Measurements from ENCODE around the gene SNAPC4. TPM values are rescaled to one million over a fixed set of nuclear protein-coding genes. Genes with fewer than 3 reads are reported as not detected.

Gene SNAPC4
- total RNA-seq, 4 donors from 2014 or later = 6.0 to 14.5 (median 10.1) TPM

GRCh38 chr9:136367296-136368145 is 32.4 kb downstream of the SNAPC4 start:
- intact Hi-C loops (cut with DNase I; ENCODE audit: low total_unique reads) (no loop called here), in situ Hi-C loops (cut with MboI; ENCODE audit: low pct_ligation_motif_present in 1 of 4, low pct_unique_long_range_greater_than_20kb in 1 of 4, low sequenced_read_pairs in 3 of 4) (no loop called here)
- Histone ChIP-seq H3K4me1 (peaks cover 9 to 18% (median 12%) of the 10 kb centered on the region in 4 donors), H3K4me3 (no peak overlapping the region), H3K27ac (no peak overlapping the region), H3K27me3 (no peaks in the 10 kb centered on the region), H3K36me3 (no peaks in the 10 kb centered on the region), H3K9me3 (no peaks in the 10 kb centered on the region)
- no peak for TF ChIP-seq POLR2AphosphoS5 (IDR thresholded peaks at IDR 0.05)
- no peak for TF ChIP-seq POLR2A (IDR thresholded peaks at IDR 0.05)
- no peak for TF ChIP-seq EP300 (IDR thresholded peaks at IDR 0.05; ENCODE audit: low read depth)
- TF ChIP-seq CTCF (IDR thresholded peaks at IDR 0.05) = no peak
- 84% methylated on average over 44 of the region's 45 CpGs; no CpG with 5 or more reads in 1 of the 2 donors for WGBS, 2 donors (ENCODE audit: low coverage in 1 of 2)
- no peak for DNase-seq

DNA sequence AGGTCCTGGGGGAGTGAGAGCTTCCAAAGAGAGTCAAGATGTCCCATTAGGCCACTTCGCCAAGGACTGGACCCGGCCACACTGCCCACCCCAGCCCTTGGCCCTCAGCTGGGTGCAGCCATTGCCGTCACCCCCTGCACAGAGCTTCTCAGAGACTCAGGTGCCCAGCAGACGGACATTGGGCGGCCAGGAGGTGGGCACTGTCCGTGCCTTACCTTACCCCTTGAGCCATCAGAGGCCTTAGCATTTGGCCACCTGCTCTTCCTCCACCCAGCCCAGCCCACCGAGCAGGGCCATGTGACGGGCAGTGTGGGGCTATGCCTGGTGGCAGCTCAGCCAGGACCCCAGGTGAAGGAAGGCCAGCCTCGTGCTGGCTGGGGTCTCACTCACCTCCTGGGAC is 33.1 kb downstream of the SNAPC4 start:
- H3K27ac ChIP-seq = no peak overlapping the region
- 89% methylated on average over 7 of the region's 9 CpGs; no CpG with 5 or more reads in 1 of the 2 donors for WGBS, 2 donors (ENCODE audit: low coverage in 1 of 2)

DNA sequence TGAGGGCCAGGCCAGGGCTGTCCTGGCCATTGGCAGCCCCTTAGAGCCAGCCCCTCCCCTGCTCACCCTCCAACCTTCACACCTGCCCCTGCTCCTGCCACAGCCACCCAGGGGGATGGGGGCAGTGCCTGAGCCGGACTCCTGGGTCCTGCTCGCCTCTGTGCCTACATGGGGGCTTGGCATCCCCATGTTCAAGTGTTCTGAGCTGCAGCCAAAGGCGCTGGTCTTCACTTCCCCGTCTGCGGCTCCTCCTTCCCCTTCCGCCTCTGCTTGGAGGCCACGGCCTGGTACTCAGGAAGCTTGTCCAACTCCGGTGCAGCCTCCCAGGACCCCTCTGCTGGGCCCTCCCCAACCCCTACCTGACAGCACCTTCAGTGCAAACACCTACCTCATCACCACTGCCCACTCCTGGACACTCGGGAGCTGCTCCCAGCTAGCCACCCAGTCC is 34.2 kb downstream of the SNAPC4 start:
- H3K36me3 ChIP-seq = no peaks in the 10 kb centered on the region
- no peaks in the 10 kb centered on the region for H3K9me3 ChIP-seq
- H3K27ac ChIP-seq = no peak overlapping the region
- no peaks in the 10 kb centered on the region for H3K27me3 ChIP-seq
- peaks cover 18 to 29% (median 23%) of the 10 kb centered on the region in 4 donors for H3K4me1 ChIP-seq
- no peak for DNase-seq
- WGBS, 2 donors (ENCODE audit: low coverage in 1 of 2) = 53% methylated on average over 9 of the region's 9 CpGs; no CpG with 5 or more reads in 1 of the 2 donors
- intact Hi-C loops (cut with DNase I; ENCODE audit: low total_unique reads) (loop anchor here (2.0 kb wide), 1 partner anchor 27 kb away; no protein-coding TSS in a partner anchor), in situ Hi-C loops (cut with MboI; ENCODE audit: low pct_ligation_motif_present in 1 of 4, low pct_unique_long_range_greater_than_20kb in 1 of 4, low sequenced_read_pairs in 3 of 4) (no loop called here)
- TF ChIP-seq CTCF (IDR thresholded peaks at IDR 0.05) (no peak), POLR2AphosphoS5 (IDR thresholded peaks at IDR 0.05) (no peak), EP300 (IDR thresholded peaks at IDR 0.05; ENCODE audit: low read depth) (no peak), POLR2A (IDR thresholded peaks at IDR 0.05) (no peak)
- H3K4me3 ChIP-seq = no peak overlapping the region

More for the DNA sequence above, 33.1 kb downstream of the SNAPC4 start:
- no peaks in the 10 kb centered on the region for H3K9me3 ChIP-seq
- TF ChIP-seq POLR2AphosphoS5 (IDR thresholded peaks at IDR 0.05) (no peak), POLR2A (IDR thresholded peaks at IDR 0.05) (no peak)
- in situ Hi-C loops (cut with MboI; ENCODE audit: low pct_ligation_motif_present in 1 of 4, low pct_unique_long_range_greater_than_20kb in 1 of 4, low sequenced_read_pairs in 3 of 4) (no loop called here), intact Hi-C loops (cut with DNase I; ENCODE audit: low total_unique reads) (no loop called here)
- no peak for DNase-seq
- H3K36me3 ChIP-seq = no peaks in the 10 kb centered on the region
- peaks cover 10 to 20% (median 14%) of the 10 kb centered on the region in 4 donors for H3K4me1 ChIP-seq
- no peaks in the 10 kb centered on the region for H3K27me3 ChIP-seq
- H3K4me3 ChIP-seq = no peak overlapping the region

- 71% methylated on average over 28 of the region's 31 CpGs; no CpG with 5 or more reads in 1 of the 2 donors for WGBS, 2 donors (ENCODE audit: low coverage in 1 of 2)
- intact Hi-C loops (cut with DNase I; ENCODE audit: low total_unique reads) = loop anchor here (2.0 kb wide), 1 partner anchor 26 kb away; no protein-coding TSS in a partner anchor
These were observed 34.8 kb downstream of the SNAPC4 start for GRCh38 chr9:136364942-136365774.

More at GRCh38 chr9:136364942-136365774, 34.8 kb downstream of the SNAPC4 start:
- Histone ChIP-seq H3K4me3 (no peak overlapping the region), H3K27ac (no peak overlapping the region), H3K4me1 (peaks cover 18 to 31% (median 26%) of the 10 kb centered on the region in 4 donors), H3K36me3 (no peaks in the 10 kb centered on the region), H3K9me3 (no peaks in the 10 kb centered on the region), H3K27me3 (no peaks in the 10 kb centered on the region)
- in situ Hi-C loops (cut with MboI; ENCODE audit: low pct_ligation_motif_present in 1 of 4, low pct_unique_long_range_greater_than_20kb in 1 of 4, low sequenced_read_pairs in 3 of 4) = no loop called here
- no peak for DNase-seq
- TF ChIP-seq POLR2A (IDR thresholded peaks at IDR 0.05) = no peak
- TF ChIP-seq POLR2AphosphoS5 (IDR thresholded peaks at IDR 0.05) = no peak
- no peak for TF ChIP-seq EP300 (IDR thresholded peaks at IDR 0.05; ENCODE audit: low read depth)

Measured in transverse colon (tissue), 4 donors.